GM19099 (cell line): ENCODE results near the gene LY6G5C.

ENCODE experiments used
- POLR2A ChIP-seq: IDR thresholded peaks from 3 replicates; pipeline ENCODE4 v1.6.1; 2011; ENCODE audit warnings: low read depth; ENCODE audit not compliant: insufficient read length; ENCODE audit errors: extremely low read depth

Gene LY6G5C

GRCh38 chr6:31631209-31631608, 49.7 kb downstream of the LY6G5C start:
- TF ChIP-seq POLR2A = no peak

GRCh38 chr6:31630177-31630934, 50.5 kb downstream of the LY6G5C start:
- no peak for TF ChIP-seq POLR2A

GRCh38 chr6:31629014-31629413, 51.9 kb downstream of the LY6G5C start:
- no peak for TF ChIP-seq POLR2A

- no peak for TF ChIP-seq POLR2A
Measured at GRCh38 chr6:31627690-31628287, 53.1 kb downstream of the LY6G5C start.

GRCh38 chr6:31626952-31627351, 53.9 kb downstream of the LY6G5C start:
- TF ChIP-seq POLR2A = no peak
